ELR (cell line): ENCODE data around the gene DLG5.
A peak's percentile ranks its signal among the peaks of the same experiment; 100 is the strongest.

Source experiments
- DNase-seq: peaks from one replicate; pipeline ENCODE4 v3.0.0-alpha.2; 2015; ENCODE audit warnings: low read depth

The DLG5 gene

DNA sequence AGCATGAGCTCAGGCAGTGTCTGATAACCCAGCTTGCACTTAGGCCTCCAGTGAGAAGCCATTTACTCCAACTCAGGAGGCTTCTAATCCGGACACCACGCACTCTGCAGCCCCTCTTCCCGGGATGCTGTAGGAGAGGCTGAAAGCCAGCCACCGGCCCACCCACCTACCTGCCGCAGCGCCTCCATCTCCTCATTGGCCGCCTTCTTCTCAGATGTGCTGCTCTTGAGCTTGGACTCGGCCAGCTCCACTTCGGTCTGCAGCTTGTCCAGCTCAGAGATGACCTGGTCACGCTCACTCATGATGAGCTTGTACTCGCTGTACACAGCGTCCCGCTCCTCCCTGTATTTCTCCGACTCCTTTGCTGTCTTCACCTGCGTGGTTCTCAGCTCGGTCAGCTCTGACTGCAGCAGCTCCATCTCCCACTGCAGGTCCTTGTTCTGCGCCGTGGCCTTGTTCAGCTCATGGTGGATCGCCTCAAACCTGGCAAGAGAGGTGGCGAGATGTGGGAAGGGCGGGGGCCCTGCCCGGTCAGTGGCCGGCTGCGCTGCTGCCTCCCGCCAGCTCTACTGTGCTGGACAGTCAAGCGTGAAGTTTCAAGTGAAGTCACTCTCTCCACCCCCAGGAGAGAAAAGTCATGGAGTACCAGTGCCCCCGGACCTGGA lies 84.7 kb downstream of the DLG5 start:
- DNase-seq: no peak

DNA sequence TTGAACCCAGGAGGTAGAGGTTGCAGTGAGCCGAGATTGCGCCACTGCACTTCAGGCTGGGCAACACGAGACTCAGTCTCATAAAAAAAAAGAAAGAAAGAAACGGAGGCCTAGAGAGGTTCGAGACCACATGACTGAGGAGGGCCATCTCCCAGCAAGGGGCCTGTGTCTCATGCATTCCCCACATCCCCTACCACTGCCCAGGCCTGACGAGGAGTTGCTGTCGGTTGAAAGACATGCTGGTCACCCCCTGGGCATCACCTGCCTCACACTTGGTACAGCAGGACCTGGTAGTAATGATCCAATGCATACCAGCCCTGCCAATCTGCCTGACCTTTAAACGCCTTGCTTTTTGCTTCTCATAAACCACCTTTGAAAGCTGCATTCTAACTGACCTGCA lies 85.9 kb downstream of the DLG5 start:
- no peak for DNase-seq

DNA sequence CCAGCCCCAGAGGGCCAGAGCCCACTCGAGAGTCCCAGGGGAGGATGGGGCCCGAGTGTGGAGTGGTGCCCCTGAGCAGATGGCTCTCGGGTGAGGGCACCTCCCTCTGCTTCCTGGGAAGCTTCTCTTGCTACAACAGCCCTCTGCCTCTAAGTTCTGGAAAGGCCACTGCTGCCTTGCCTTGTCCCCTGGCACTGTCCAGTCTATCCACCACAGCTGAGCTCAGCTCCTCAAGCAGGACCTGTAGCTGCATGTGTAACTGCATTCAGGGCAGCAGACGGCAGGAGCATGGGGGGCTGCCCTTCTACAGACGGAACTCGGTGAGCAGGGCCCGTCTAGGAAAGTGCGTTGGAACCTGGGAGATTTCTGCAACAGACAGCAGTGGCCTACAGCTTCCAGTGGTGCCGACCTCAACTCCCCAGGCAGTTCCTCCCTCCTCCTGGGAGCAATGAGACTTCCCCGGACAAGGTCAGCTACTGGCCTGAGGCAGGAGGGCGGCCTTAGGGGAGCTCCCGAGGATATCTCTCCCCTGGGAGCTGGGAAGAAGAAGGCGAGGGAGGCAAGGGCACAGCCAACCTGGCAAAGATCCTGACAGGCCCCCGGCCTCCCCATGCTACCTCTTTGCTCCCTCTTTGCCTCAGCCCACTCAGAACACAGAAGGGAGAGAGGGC lies 88.5 kb downstream of the DLG5 start:
- DNase-seq: no peak

DNA sequence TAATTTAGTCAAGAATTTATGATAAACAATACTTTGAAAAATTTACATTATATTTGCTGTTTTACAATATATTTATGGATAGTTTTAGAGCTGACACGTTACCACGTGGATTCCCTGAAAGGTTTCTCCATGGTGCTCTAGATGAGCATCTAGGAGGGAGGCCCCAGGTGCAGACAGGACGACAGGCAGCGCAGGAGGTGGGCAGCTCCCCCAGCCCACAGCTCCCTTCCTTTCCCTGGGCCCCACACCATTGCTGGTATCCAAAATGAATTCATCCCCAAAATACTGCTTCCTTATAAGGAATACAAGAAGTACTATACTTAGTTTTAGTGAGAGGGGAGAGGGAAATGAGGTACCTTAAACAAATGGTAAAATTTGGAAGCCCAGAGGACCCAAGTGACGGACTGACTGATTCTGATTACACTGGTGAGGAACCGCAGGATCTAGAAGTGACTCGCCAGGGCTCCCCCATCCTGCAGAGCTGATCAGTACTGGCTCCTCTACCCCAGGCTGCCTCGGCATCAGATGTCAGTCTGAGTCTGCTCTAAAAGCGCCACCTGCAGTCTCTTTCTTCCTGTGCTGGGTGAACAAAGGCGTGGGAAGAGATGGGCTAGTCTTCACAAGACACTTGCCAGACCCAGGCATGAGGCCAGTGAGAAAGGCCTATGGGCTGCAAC lies 89.2 kb downstream of the DLG5 start:
- peak; percentile 59 for DNase-seq

DNA sequence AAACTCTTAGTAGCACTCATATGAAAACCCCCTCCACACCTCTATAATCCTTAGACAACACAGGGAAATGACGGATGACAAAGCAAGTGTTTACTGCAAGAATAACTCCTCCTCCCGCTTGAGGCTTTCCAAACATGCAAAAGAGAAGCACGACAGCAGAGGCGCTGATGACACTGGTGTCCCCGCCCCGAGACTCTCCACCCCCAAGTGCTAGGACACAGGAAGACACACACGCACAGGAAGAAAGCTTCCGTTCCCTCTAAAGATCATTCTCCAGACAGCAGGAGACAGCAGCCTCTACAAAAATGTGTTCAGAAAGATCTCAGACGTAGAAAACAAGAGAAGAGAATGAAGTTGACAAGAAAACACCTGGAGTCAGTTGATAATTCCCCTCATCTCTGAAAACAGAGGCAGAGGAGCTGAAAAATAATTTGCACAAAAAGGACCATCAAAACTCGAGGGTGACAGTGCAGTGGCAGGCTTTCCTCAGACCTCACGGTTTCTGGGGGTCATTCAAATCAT lies 90.2 kb downstream of the DLG5 start:
- DNase-seq: no peak

DNA sequence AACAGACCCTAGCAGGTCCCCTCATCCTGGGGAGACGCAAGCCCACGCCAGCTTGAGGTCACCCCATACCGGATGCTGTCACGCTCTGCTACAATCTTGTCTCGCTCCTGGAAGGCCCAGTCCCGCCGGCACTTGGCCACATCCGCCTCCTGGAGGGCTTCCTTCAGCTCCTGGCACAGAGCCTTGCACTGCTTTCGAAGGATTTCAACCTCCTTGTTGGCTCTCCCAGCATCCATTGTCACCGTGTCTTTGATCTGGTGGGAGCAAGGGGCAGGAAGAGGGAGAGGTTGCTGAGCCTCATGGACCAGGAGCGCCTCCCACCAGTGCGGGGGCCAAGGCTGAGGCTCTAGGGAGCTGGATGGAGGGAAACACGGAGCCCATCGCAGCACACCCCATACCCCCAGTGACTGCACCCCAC lies 90.9 kb downstream of the DLG5 start:
- no peak for DNase-seq

DNA sequence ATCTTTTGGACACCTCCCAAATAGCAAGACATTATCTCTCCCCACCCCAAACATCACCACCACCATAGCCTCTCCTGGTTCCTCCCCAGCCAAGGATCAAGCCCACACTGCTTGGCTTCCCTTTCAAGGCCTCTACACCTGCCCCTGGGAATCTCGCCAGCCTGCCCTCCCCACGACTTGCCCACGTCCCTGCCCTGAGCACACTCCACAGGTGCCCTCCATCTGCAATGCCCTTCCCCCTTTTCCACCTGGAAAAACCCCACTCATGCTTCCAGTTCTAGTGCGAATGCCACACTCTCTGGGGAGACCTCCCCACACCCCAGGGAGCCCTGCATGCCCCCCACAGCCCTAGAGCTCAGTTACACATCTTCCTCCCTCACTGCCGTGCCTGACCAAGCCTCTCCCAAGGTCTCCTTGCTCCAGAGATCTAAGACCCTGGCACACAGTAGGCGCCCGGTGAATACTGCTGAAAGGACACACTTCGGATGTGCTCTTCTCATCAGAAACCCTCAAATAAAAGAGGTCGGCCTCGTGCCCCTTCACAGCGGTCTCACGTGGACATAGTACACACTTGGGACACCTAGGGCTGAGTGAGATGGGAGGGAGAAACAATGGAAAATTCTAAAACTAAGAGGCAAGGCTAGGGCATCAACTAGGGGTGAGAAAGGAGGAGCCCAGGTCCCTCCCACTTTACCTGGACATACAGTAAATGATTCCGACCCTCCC lies 91.4 kb downstream of the DLG5 start:
- DNase-seq: no peak

DNA sequence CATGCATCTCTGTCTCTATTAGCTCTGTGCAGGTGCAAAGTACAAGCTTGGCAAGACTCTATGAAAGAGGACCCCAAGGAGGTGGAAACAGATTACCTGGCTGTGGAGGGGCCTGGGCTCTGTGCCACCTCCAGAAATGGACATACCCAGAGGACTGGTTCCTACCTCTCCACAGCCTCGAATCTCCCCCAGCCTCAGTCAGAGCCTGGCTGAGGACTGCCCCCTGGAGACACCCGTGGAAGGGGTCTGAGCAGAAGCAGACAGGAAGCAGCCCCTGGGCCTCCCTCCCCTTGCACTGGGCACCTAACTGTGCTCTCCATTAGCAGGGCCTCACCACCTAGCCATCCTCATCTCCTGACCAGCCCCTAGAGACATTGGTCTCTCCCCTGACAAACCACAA lies 92.0 kb downstream of the DLG5 start:
- no peak for DNase-seq

DNA sequence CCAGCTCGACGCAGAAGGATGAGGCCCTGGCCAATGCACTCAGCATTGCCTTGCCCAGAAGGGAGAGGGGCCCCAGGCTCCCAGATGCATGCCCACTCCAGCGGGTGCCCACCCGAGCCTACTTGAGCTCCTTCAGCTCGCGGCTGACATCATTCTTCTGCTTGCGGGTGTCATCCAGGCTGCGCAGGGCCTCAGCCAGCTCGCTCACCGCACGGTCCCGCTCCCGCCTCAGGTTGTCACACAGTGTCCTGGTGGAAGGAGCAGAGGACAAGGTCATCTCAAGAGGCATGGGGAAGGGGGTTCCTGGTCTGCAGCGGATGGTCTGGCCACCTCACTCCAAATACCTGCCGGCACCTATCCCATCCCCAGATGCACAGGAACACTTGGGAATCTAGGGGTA lies 92.8 kb downstream of the DLG5 start:
- no peak for DNase-seq

DNA sequence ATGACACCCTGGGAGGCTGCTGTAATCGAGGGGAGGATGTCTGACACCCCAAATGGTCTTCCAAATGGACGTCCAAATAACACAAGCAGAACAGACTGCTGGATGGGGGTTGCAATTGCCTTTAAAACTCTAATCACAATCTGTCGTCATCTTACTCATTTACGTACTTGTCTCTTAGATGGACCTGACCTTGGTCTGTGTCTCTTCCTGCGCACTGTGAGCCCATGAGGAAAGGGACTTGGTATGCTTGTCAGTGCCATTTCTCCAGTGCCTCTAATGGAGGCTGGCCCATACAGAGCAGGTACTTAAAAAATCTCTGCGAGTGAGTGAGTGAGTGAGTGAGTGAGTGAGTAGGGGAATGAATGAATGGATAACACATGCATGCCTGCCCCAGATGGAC lies 93.3 kb downstream of the DLG5 start:
- DNase-seq: no peak

DNA sequence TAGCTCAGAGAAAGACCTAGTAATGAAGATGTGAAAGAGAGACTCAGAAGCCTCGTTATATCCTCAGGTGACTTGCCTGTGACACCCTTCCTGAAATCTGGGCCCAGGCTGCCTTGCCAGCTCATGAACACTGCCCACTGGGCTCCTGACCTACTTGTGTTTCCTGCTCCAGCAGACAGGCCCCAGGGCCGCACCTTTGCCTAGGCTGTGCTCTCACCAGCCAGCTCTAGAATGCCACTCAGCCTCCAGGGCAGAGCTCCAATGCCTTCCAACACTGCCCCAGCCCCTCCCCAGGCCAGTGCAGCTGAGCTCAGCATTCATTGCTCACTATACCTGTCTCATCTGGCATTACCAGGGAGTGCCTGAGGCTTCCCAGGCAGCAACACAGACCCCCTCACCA lies 94.3 kb downstream of the DLG5 start:
- DNase-seq: no peak

DNA sequence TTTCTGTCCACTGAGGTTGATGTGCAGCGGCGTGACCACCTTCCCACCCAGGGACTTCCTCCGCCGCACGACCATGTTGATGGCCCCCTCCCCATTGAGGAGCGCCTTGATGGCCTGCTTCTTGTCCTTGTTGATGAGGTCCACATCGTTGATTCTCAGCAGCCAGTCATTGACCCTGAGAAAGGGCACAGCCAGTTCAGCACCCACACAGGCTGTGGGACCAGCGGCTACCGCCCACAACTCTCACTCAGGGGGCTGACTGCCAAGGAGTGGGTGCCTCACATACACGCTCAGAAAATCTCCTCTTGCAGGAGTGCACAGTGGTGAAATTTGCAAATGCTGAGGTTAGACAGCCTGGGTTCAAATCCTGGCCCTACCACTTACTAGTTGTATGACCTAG lies 97.2 kb downstream of the DLG5 start:
- DNase-seq: no peak

DNA sequence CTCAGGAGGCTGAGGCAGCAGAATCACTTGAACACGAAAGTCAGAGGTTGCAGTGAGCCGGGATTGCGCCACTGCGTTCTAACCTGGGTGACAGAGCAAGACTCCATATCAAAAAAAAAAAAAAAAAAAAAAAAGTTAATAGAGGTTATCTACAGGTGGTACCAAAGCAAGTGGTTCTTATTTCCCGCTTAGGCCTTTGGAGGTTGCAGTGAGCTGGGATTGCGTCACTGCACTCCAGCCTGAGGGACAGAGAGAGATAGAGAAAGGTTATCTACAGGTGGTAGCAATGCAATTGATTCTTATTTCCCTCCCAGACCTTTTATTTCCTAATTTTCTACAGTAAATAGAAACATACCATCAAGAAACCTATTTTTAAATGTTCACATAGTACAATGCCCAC lies 98.2 kb downstream of the DLG5 start:
- DNase-seq: no peak

DNA sequence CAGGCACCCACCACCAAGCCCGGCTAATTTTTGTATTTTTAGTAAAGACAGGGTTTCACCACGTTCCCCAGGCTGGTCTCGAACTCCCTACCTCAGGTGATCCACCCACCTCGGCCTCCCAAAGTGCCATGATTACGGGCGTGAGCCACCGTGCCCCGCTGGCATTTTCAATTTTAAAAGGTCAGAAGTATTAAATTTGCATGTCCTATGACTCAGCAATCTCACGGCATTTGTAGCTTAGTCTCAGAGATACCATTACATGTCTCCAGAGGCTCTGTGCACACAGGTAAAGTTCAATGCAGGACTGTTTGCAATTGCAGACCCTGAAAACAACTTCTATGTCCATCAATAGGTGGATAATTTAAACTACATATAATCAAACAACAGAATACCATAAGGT lies 99.2 kb downstream of the DLG5 start:
- DNase-seq: peak; percentile 12

DNA sequence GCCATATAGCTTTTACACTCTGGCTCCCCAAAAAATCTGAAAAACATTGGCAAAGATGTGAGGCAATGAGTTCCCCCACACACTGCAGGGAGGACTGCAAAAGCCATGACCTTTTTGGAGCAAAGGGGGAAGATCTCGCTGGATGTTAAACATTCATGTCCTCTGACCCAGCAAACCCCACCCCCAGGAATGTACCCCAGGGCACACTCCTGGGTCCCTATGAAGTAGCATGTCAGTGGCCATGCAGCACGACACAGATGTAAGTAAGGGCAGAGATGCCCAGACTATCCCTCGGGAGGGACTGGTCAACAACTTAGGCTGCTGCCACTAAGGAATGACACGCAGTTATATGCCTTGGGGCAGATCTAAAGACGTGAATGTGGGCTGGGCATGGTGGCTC lies 100.6 kb downstream of the DLG5 start:
- no peak for DNase-seq

DNA sequence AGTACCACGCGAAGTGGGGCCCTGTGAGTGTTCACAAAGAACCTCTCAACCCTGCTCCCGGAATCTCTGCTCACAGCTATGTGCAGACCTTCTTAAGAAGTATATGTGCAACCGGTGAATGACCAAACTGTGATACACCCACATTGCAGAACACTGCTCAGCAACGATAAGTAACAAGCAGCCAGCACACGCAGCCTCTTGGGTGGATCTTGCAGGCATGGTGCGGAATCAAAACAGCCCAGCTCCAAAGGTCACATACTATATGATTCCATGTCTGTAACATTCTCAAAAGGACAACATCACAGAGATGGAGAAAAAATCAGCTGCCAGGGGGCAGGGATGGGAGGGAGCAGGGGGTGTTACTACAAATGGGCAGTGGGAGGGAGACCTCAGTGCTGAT lies 101.6 kb downstream of the DLG5 start:
- DNase-seq: no peak

DNA sequence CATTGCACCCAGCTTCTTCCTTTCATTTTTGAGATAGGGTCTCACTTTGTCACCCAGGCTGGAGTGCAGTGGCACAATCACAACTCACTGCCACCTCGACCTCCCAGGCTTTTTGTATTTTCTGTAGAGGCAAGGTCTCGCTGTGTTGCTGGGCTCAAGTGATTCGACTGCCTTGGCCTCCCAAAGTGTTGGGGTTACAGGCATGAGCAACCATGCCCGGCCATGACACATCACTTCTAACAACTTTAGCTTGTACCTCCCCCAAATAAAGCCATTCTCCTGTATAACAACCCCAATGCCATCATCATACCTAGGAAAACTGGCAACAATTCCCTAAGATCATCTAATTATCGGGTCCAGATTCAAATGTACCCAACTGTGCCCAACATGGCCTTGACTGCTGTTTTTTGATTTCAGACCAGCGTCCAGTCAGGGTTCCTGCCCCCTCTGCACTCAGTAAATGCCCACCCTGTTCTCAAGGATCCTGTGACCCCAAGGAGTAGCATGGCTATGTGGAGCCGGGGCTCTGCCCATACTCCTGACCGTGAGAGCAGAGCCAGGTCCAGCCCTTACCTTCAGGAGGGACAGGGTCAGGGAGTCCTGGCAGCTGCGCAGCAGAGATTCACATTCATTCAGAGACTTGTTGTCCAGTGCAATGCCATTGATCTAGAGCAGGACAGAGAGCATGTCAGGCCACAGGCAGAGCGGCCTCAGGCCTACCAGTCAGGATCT lies 102.6 kb downstream of the DLG5 start:
- DNase-seq: no peak

DNA sequence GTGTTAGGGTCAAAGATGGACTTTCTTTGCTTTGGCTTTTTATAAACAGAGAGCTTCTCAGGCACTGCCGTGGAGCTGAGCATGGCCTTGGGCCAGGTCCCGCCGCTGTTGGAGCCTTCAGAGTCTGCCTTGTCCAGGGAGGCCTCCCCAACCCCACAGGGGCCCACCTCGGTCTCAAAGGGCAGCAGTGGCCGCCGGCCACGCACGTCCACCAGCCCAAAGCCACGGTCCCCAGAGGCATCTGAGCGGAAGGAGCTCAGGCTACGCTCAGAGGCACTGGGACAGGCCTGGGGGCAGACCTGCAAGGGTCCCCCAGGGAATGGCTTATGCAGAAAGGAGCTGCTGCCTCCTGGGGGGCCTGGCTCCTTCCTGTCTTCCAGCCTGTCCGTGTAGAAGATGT lies 105.0 kb downstream of the DLG5 start:
- DNase-seq: no peak

DNA sequence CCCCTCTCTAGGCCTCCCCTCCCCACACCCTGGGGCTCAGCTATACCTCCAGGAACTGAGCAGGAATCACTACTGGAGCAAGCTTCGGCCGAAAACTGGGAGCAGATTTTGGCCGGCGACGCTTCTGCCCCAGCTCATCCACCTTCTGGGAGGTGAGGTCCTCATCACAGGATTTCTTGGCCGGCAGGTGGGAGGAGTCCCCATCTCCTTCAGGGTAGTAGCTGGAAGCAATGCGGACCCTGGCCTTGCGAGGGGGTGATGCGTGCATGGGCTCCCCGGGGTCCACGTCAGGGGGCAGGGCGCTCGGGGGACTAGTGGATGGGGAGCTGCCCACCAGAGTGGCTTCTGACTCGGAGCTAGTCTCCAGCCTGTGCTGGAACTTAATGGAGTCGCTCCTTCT lies 105.5 kb downstream of the DLG5 start:
- no peak for DNase-seq

DNA sequence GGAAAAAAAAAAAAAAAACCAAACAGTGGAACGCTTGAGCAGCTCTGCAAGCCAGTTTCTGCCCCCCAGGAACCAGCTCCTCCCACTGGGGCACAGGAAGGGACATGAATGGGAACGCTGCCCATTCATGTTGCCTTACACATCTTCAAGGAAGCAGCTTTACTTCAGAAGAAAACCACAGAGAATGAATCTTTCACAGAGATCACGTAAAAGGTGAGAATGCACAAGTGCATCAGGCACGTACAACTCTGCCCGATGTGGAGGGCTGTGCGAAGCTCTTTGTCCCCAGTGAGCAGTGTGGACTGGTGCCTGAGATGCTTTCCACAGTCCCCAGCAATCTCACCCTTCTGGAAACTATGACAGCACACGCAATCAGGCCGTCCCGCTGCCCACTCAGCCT lies 106.2 kb downstream of the DLG5 start:
- DNase-seq: no peak

DNA sequence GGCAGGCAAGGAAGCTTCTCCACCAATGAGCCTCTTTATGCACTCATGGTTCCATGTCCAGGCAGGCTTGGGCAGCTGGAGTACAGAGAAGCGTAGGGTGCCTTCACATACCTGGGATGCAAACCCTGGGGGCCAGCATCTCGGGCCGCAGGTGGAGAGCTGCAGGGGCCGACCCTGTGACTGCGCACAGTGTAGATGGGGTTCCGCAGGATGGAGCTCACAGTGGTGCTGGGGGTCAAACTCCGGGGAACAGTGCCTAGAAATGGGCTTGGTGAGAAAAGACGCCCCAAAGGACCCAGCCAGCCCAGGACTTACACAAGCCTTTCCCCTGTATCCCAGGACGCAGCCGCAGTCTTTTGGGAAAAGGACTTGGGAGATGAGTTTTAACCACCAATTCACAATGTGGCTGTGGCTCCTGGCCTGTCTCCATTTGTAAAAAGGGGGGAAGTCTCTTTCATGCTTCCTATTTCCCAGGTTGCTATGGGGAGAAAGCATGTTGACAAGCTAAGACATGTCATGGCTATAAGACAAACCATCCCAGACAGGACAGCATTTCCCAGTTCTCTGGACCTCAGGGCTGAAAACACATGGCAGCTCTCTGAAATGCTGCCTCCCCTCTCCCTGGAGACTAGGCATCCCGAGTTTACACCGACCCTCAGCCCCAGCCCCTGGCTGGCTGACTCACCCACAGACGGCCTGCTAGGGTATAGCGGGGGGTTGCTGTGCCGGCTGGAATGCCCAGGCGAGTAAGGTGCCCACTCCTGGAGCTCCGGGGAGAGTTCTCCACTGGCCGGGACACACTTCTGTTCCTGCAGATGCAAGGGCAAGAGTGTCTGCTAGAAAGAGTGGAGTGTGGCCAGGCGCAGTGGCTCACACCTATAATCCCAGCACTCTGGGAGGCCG lies 107.1 kb downstream of the DLG5 start:
- DNase-seq: no peak
